CD4-positive, alpha-beta T cell treated with Interleukin-15 for 1 hour (primary cell): ENCODE measurements around the gene C18orf32.
"Not testable (repeated sequence)": the region's sequence is repeated elsewhere in the genome, so short reads cannot be mapped to it uniquely, and the experiment has no call there.

Source experiments
- DNase-seq: peaks from one replicate; pipeline ENCODE4 v3.0.0-alpha.2; 2020

Gene C18orf32

DNA sequence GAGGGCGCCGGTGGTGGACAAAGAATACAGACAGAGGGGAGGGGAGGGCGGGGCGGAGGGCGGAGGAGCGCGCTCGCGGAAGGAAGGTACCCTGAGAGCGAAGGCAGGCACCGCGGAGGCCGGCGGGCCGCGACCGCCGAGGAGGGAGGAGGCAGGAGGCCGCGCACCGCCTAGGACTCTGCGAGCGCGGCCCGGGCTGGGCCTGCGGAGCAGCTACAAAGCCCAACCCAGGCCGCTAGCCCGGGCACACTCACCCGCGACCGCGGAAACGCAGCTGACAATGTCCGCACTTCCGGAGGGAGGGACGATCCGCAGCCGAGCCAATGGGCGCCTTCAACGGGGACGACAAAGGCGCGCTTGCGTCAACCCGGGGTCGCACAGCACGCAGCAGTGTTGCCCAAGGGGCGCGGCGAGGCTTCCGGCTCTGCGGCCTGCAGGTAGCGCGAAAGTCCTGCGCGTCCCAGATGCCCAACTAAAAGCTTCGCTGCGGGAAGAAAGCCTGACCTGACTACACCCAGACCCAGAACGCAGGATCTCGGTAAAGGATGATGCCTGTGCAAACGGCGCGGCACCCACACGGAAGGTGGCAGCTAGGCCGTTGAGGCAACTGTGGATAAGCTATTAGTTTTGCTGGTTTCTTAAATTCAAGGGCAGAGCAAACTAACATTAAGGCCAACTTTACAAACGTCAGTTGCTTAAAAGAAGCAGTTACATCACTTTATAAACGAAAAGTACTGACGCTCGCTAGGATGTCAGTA lies at the start of gene C18orf32:
TSS of gene C18orf32 (minus strand) at position 282 of the 758 bp plus-strand sequence. CDS start 3,486 bp downstream, outside the sequence.
- peak; percentile 92 for DNase-seq

GRCh38 chr18:49534846-49535601 lies 48.0 kb upstream of the C18orf32 start:
- no peak for DNase-seq

GRCh38 chr18:49531678-49532153 lies 44.7 kb upstream of the C18orf32 start:
- no peak for DNase-seq

DNA sequence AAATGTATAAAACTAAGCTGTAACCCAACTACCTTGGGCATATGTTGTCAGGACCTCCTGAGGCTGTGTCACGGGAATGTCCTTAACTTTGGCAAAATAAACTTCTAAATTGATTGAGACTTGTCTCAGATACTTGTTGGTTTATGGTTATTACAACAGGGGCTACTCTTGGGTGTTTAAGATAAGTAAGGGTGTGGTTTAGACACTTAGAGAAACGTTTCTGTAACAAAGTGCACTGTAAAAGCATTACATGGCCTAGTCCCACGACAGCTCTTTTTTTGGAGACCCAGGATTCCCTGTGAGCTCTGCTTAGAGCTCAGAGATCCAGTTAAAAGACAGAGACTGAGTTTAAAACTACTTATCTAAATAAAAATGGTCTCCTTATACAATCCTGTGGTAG lies 42.6 kb upstream of the C18orf32 start:
- no peak for DNase-seq

GRCh38 chr18:49527631-49528327 lies 40.7 kb upstream of the C18orf32 start:
- DNase-seq = no peak

- no peak for DNase-seq
Measured at GRCh38 chr18:49525981-49526380, 38.9 kb upstream of the C18orf32 start.

DNA sequence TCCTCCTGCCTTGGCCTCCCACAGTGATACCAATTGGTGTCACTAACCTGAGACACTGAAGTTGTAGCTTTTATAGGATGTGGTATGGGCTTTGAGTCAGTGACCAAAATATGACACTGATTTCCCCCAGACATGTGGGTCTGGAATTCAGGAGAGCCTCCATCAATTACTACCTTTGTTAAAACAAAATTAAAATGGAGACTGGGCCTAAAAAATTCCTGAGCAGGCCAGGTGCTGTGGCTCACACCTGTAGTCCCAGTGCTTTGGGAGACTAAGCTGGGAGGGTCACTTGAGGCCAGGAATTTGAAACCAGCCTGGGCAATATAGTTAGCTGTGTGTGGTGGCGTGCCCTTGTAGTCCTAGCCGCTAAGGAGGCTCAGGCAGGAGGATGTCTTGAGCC lies 37.9 kb upstream of the C18orf32 start:
- DNase-seq = no peak

- DNase-seq = no peak
Measured at GRCh38 chr18:49524349-49524748, 37.3 kb upstream of the C18orf32 start.

DNA sequence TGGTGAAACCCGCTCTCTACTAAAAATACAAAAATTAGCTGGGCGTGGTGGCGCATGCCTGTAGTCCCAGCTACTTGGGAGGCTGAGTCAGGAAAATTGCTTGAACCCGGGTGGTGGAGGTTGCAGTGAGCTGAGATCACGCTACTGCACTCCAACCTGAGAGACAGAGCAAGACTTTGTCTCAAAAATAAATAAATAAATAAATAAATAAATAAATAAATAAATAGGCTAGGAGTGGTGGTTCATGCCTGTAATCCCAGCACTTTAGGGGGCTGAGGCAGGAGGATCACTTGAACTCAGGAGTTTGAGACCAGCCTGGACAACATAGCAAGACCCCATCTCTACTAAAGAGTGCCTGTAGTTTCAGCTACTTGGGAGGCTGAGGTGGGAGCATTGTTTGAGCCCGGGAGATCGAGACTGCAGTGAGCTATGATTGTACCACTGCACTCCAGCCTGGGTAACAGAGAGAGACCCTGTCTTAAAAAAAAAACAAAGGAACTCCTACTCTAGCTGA lies 36.6 kb upstream of the C18orf32 start:
- not testable (repeated sequence) for DNase-seq

DNA sequence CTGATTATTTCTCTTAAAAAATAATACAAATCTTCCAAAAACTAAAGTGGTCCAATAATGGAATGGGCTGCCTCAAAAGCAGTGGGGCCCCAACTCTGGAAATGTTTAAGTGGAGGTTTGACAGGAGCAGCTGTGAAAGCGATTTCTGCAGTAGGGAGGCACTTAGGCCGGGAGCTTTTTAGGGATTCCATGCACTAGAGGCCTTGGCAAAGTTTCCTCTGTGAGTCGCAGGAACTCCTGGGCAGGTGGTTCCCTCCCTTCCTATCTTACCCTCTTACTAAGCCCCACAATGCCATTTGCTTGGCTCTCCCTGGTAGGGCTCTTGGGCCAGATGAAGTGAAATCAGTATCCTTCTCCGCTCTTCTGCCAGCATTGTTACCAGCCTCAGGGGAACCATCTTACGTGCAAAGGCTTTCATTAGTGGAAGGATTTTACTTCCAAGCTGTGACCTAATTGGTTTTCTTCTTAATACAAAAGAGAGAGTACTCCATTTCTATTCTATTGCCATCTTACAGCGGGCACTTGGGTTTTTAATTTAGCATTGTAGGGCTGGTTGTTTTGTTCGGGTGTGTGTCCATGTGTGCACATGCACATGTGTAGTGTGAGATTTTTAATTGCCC lies 34.3 kb upstream of the C18orf32 start:
- DNase-seq = no peak

GRCh38 chr18:49520661-49521145 lies 33.7 kb upstream of the C18orf32 start:
- DNase-seq = no peak

GRCh38 chr18:49519101-49519971 lies 32.3 kb upstream of the C18orf32 start:
- DNase-seq = no peak

- DNase-seq = no peak
Measured at GRCh38 chr18:49517483-49517882, 30.4 kb upstream of the C18orf32 start.

DNA sequence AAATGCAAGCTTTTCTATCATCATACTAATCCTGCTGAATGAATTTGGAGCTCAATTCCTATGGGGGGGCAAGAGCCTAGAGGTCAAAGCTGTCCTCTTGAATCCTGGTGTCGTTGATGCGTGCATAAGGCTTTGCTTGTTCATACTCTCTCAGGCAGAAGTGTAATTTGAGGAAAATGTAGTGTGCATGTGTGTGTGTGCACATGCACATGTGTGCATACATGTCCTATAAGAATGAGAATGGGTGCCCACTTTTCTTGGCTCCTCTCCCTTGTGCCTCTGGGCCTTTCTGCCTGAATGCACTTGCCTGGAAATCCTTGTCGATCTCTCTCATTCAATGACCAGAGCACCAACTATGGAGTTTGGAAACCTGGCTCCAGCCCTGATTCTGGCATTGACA lies 28.5 kb upstream of the C18orf32 start:
- no peak for DNase-seq

DNA sequence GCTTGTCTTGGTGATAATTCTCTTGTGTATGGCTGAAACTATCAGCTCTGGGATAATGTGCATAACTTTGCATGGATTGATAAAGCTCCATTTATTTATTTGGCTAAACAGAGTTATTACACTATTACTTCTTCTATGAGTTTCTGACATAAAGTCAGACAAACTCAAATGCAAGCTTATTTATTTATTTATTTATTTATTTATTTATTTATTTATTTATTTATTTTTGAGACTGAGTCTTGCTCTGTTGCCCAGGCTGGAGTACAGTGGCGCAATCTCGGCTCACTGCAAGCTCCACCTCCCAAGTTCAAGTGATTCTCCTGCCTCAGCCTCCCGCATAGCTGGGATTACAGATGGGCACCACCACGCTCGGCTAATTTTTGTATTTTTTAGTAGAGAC lies 28.0 kb upstream of the C18orf32 start:
- not testable (repeated sequence) for DNase-seq

- no peak for DNase-seq
Measured at GRCh38 chr18:49514577-49514976, 27.5 kb upstream of the C18orf32 start.

- DNase-seq = not testable (repeated sequence)
Measured at GRCh38 chr18:49512876-49513275, 25.8 kb upstream of the C18orf32 start.

GRCh38 chr18:49510393-49511115 lies 23.5 kb upstream of the C18orf32 start:
- DNase-seq = peak; percentile 51

DNA sequence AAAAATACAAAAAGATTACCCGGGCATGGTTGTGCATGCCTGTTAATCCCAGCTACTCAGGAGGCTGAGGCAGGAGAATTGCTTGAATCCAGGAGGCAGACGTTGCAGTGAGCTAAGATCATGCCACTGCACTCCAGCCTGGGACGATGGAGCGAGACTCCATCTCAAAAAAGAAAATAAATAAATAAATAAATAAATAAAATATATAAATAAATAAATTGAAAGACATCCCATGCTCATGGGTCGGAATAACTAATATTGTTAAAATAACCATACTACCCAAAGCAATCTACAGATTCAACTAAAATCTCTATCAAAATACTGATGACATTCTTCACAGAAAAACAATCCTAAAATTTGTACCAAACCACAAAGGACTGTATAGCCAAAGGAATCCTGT lies 19.4 kb upstream of the C18orf32 start:
- DNase-seq = not testable (repeated sequence)

- no peak for DNase-seq
Measured at GRCh38 chr18:49503931-49504330, 16.9 kb upstream of the C18orf32 start.
